Kidney epithelial cell (primary cell): ENCODE results near the gene NCAPG2. TPM values are rescaled to one million over a fixed set of nuclear protein-coding genes. Genes with fewer than 3 reads are reported as not detected.

Experiments used
- DNase-seq: peaks from one replicate; pipeline ENCODE4 v3.0.0-alpha.2; 2010; ENCODE audit warnings: low read depth
- H3K27me3 ChIP-seq: 2 replicates; pipeline ENCODE4 v1.6.0; 2011; ENCODE audit warnings: low read length; ENCODE audit not compliant: control insufficient read depth, insufficient read depth
- H3K36me3 ChIP-seq: 2 replicates; pipeline ENCODE4 v1.5.1; 2011; ENCODE audit warnings: low read length; ENCODE audit not compliant: control insufficient read depth, insufficient read depth
- H3K4me3 ChIP-seq: 2 replicates; pipeline ENCODE4 v1.5.1; 2011; ENCODE audit warnings: low read depth, mild to moderate bottlenecking, control low read depth, low read length
- CTCF ChIP-seq: IDR thresholded peaks from 2 replicates; pipeline ENCODE4 v1.5.1; 2011; ENCODE audit warnings: mild to moderate bottlenecking, moderate library complexity, low read length, control low read depth, inconsistent platforms; ENCODE audit not compliant: insufficient read depth, poor library complexity, severe bottlenecking
- total RNA-seq: library from RNA; depleted of rRNA; stranded (reverse); fragments of >200 nt; gene quantifications from 2 replicates; pipeline ENCODE4 v1.2.3, GENCODE V29; 2015

Gene NCAPG2
- total RNA-seq, 1 donor from 2014 or later: 8.5 TPM

DNA sequence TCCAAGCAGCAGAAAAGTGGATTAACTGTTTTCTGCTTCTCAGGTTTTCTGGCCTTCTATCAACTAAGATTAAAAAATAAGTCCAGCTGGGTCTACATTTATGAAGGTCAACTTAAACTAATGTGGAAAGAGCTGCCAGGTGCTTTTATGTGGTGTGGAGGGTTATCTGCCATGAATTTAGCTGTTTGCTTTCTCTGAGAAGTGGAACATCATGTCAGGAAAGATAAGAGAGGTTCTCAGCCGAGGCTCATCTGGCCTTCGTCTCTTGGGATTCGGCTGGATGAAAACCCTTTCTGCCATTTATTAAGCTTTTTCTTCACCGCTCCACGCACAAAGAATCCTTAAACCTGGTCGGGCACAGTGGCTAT is 122.5 kb downstream of the NCAPG2 start:
- TF ChIP-seq CTCF: no peak

DNA sequence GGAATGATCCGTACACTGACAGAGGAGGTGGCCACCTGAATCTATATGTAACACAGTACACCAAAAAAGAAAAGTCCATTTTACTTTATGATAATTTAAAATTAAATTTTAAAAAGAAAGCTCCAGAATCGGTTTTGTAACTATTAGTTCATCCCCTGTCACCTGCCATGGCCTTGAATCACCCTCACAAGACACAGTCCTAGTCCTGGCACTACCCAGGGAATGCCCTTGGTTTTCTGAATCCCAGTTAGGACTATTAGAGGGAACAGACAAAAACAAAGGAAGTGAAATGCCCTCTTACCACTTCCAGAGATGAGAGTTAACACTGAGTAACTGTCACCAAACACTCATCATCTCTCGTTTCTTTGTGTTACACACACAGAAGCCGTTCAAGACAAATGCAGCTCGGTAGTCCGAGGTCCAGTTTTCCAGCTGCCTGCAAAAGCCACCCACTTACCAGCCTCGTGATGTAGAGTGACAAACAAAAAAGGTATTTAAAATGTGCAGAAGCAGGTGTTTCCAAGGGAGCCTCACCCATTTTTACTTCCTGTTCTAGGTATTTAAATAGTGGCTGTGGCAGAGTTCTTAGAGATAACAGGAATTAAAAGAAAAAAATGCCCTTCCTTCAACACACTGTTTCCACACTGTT is 123.0 kb downstream of the NCAPG2 start:
- Histone ChIP-seq H3K36me3 (no peaks in the 10 kb centered on the region), H3K27me3 (peaks cover 12% of the 10 kb centered on the region), H3K4me3 (no peak overlapping the region)
- no peak for TF ChIP-seq CTCF
- DNase-seq: no peak

More for the DNA sequence above, 122.5 kb downstream of the NCAPG2 start:
- no peak for DNase-seq
- Histone ChIP-seq H3K4me3 (no peak overlapping the region), H3K36me3 (no peaks in the 10 kb centered on the region), H3K27me3 (peaks cover 16% of the 10 kb centered on the region)

Other genes with a start within 250 kb of the NCAPG2 start
- gene PTPRN2, start 117.0 kb downstream of the NCAPG2 start, total RNA-seq: 2.4 TPM in 2 replicates
- 53.1 and 54.1 TPM in 2 replicates for gene ESYT2, start 124.7 kb upstream of the NCAPG2 start, total RNA-seq
- gene DYNC2I1, start 151.8 kb upstream of the NCAPG2 start, total RNA-seq: 6.8 and 7.2 TPM in 2 replicates